ENCODE results near the gene MAOA. TPM values are rescaled to one million over a fixed set of nuclear protein-coding genes. Genes with fewer than 3 reads are reported as not detected.
"Not testable (repeated sequence)": the region's sequence is repeated elsewhere in the genome, so short reads cannot be mapped to it uniquely, and the experiment has no call there.

MAOA gene
- polyA plus RNA-seq, 6 donors from 2014 or later = not detected

GRCh38 chrX:43707812-43708548 is 51.9 kb downstream of the MAOA start:
- ATAC-seq (ENCODE audit: low read depth in 2 of 2) = no peak
- no peaks in the 10 kb centered on the region for H3K4me1 Mint-ChIP-seq
- H3K27me3 Mint-ChIP-seq = peaks cover 0 to 15% (median 12%) of the 10 kb centered on the region in 3 donors

DNA sequence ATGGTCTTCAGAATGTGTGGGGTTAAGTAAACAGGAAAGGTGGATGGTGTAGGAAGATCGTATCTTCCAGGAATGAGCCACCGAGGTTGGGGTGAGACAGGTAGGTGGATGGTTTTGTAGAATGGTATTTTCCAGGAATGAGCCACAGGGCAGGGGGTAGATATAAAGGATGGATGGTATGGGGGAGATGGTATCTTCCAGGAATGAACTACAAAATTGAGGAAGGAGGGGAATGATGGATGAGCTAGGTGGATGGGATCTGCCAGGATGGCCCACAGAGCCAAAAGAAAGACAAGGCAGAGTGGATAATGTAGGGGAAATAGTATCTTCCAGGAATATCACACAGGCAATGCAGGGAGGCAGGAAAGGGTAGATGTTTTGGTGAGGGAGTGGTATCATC is 60.0 kb downstream of the MAOA start:
- no peaks in the 10 kb centered on the region for H3K36me3 Mint-ChIP-seq
- H3K4me1 Mint-ChIP-seq = no peaks in the 10 kb centered on the region
- no peak overlapping the region for H3K27ac Mint-ChIP-seq
- peaks cover 0 to 6% (median 0%) of the 10 kb centered on the region in 7 donors for H3K9me3 Mint-ChIP-seq
- ATAC-seq (ENCODE audit: low read depth in 2 of 2) (no peak), DNase-seq (no peak)
- no peak overlapping the region for H3K4me3 Mint-ChIP-seq
- no peaks in the 10 kb centered on the region for H3K27me3 Mint-ChIP-seq

More at GRCh38 chrX:43707812-43708548, 51.9 kb downstream of the MAOA start:
- DNase-seq = no peak
- no peak overlapping the region for H3K27ac Mint-ChIP-seq
- H3K4me3 Mint-ChIP-seq = no peak overlapping the region
- H3K9me3 Mint-ChIP-seq = peaks cover 0 to 5% (median 0%) of the 10 kb centered on the region in 7 donors
- H3K36me3 Mint-ChIP-seq = no peaks in the 10 kb centered on the region

- Mint-ChIP-seq H3K27me3 (no peaks in the 10 kb centered on the region), H3K36me3 (no peaks in the 10 kb centered on the region), H3K9me3 (peaks cover 0 to 6% (median under 1%) of the 10 kb centered on the region in 7 donors), H3K27ac (no peak overlapping the region), H3K4me3 (no peak overlapping the region), H3K4me1 (no peaks in the 10 kb centered on the region)
- DNase-seq = no peak
- ATAC-seq (ENCODE audit: low read depth in 2 of 2) = no peak
Measured at GRCh38 chrX:43716696-43717095, 60.6 kb downstream of the MAOA start.

DNA sequence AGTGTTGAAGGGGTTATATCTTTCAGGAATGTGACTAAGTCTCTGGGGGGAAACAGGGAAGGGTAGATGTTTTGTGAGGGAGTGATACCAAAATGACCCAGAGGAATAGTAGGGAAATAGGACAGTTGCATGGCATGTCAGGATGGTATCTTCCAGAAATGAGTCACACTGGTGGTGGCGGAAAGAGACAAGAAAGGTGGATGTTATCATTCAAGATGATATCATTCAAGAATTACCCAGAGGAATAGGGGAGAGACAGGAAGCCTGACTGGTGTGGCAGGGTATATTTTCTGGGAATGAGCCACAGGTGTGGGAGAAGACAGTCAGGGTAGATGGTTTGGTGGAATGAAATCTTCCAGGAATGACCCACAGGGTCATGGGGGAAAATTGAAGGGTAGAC is 61.1 kb downstream of the MAOA start:
- no peak for DNase-seq
- Mint-ChIP-seq H3K9me3 (peaks cover 0 to 6% (median 3%) of the 10 kb centered on the region in 7 donors), H3K27me3 (no peaks in the 10 kb centered on the region)

GRCh38 chrX:43718081-43718480 is 62.0 kb downstream of the MAOA start:
- Mint-ChIP-seq H3K27ac (no peak overlapping the region), H3K27me3 (no peaks in the 10 kb centered on the region), H3K36me3 (no peaks in the 10 kb centered on the region), H3K9me3 (peaks cover 0 to 11% (median under 1%) of the 10 kb centered on the region in 7 donors), H3K4me1 (no peaks in the 10 kb centered on the region), H3K4me3 (no peak overlapping the region)
- DNase-seq (no peak), ATAC-seq (ENCODE audit: low read depth in 2 of 2) (no peak)

More for the DNA sequence above, 61.1 kb downstream of the MAOA start:
- no peak for ATAC-seq (ENCODE audit: low read depth in 2 of 2)
- no peaks in the 10 kb centered on the region for H3K36me3 Mint-ChIP-seq
- no peak overlapping the region for H3K4me3 Mint-ChIP-seq
- H3K4me1 Mint-ChIP-seq = no peaks in the 10 kb centered on the region
- no peak overlapping the region for H3K27ac Mint-ChIP-seq

DNA sequence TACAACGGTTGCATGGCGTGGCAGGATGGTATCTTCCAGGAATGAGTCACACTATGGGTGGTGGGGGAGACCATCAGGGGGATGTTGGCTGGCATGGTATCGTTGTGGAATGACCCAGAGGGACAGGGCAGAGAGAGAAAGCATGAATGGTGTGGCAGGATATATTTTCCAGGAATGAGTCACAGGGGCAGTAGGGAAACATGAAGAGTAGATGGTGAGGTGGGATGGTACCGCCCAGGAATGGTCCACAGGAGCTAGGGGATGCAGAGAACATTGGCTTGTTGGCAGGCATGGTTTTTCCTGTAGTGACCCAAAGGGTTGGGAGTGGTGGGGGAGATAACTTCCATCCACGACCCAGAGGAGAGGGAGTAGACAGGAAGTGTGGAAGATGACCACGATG is 62.4 kb downstream of the MAOA start:
- H3K36me3 Mint-ChIP-seq = no peaks in the 10 kb centered on the region
- no peaks in the 10 kb centered on the region for H3K27me3 Mint-ChIP-seq
- H3K4me1 Mint-ChIP-seq = no peaks in the 10 kb centered on the region
- DNase-seq = no peak
- ATAC-seq (ENCODE audit: low read depth in 2 of 2) = no peak
- H3K9me3 Mint-ChIP-seq = peaks cover 0 to 16% (median 5%) of the 10 kb centered on the region in 7 donors
- H3K4me3 Mint-ChIP-seq = no peak overlapping the region
- H3K27ac Mint-ChIP-seq = no peak overlapping the region

- H3K4me1 Mint-ChIP-seq = no peaks in the 10 kb centered on the region
- peaks cover 0 to 18% (median 7%) of the 10 kb centered on the region in 7 donors for H3K9me3 Mint-ChIP-seq
- DNase-seq = no peak
- no peak for ATAC-seq (ENCODE audit: low read depth in 2 of 2)
- no peak overlapping the region for H3K27ac Mint-ChIP-seq
- H3K4me3 Mint-ChIP-seq = no peak overlapping the region
- no peaks in the 10 kb centered on the region for H3K27me3 Mint-ChIP-seq
- H3K36me3 Mint-ChIP-seq = no peaks in the 10 kb centered on the region
Measured at GRCh38 chrX:43718956-43719355, 62.9 kb downstream of the MAOA start.

- ATAC-seq (ENCODE audit: low read depth in 2 of 2) = no peak
- H3K4me3 Mint-ChIP-seq = no peak overlapping the region
- no peaks in the 10 kb centered on the region for H3K36me3 Mint-ChIP-seq
- DNase-seq = no peak
- peaks cover 0 to 2% (median under 1%) of the 10 kb centered on the region in 3 donors for H3K27me3 Mint-ChIP-seq
- no peak overlapping the region for H3K27ac Mint-ChIP-seq
- peaks cover 0 to 18% (median 7%) of the 10 kb centered on the region in 7 donors for H3K9me3 Mint-ChIP-seq
- no peaks in the 10 kb centered on the region for H3K4me1 Mint-ChIP-seq
Measured at GRCh38 chrX:43720082-43720481, 64.0 kb downstream of the MAOA start.

DNA sequence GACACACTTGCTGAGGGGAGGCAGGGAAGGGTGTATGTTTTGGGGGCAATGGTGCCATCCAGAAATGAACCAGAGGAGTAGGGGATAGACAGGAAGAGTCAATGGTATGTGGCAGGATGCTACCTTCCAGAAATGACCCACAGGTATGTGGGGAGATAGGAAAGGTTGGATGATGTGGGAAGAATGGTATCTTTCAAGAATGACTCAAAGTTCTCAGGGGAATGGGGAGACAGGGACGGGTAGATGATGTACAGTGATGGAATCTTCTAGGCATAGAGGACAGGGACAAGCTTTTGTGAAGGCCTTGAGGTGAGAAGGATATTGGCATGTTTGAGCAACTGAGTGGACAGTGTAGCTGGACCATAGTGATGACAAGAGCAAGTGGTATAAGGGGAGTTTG is 64.9 kb downstream of the MAOA start:
- no peaks in the 10 kb centered on the region for H3K36me3 Mint-ChIP-seq
- ATAC-seq (ENCODE audit: low read depth in 2 of 2) (no peak), DNase-seq (no peak)
- no peak overlapping the region for H3K4me3 Mint-ChIP-seq
- peaks cover 0 to 18% (median 7%) of the 10 kb centered on the region in 7 donors for H3K9me3 Mint-ChIP-seq
- H3K27me3 Mint-ChIP-seq = peaks cover 0 to 8% (median 3%) of the 10 kb centered on the region in 3 donors
- no peak overlapping the region for H3K27ac Mint-ChIP-seq
- no peaks in the 10 kb centered on the region for H3K4me1 Mint-ChIP-seq

DNA sequence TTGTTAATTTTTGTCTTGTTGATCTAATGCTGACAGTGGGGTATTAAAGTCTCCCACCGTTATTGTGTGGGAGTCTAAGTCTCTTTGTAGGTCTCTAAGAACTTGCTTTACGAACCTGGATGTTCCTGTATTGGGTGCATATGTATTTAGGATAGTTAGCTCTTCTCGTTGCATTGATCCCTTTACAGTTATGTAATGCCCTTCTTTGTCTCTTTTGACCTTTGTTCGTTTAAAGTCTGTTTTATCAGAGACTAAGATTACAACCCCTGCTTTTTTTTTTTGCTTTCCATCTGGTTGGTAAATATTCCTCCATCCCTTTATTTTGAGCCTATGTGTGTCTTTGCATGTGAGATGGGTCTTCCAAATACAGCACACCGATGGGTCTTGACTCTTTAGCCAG is 69.1 kb downstream of the MAOA start:
- not testable (repeated sequence) for DNase-seq; H3K4me1 Mint-ChIP-seq; H3K36me3 Mint-ChIP-seq; H3K4me3 Mint-ChIP-seq; ATAC-seq (ENCODE audit: low read depth in 2 of 2)
- Mint-ChIP-seq H3K27ac (peak overlapping the region in 1 of 6 donors; percentile 3), H3K9me3 (peaks cover 0 to 23% (median 7%) of the 10 kb centered on the region in 7 donors), H3K27me3 (peaks cover 0 to 31% (median 3%) of the 10 kb centered on the region in 3 donors)

DNA sequence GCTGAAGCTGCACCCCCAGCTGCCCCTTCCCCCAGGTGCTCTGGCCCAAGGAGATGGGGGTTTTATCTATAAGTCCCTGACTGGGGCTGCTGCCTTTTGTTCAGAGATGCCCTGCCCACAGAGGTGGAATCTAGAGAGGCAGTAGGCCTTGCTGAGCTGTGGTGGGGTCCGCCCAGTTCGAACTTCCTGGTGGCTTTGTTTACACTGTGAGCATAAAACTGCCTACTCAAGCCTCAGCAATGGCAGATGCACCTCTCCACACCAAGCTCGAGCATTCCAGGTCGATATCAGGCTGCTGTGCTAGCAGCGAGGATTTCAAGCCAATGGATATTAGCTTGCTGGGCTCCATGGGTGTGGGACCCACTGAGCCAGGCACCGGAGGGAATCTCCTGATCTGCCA is 71.2 kb downstream of the MAOA start:
- not testable (repeated sequence) for H3K36me3 Mint-ChIP-seq; H3K4me1 Mint-ChIP-seq; H3K27ac Mint-ChIP-seq; H3K4me3 Mint-ChIP-seq; DNase-seq; ATAC-seq (ENCODE audit: low read depth in 2 of 2)
- Mint-ChIP-seq H3K27me3 (peaks cover 0 to 45% (median 9%) of the 10 kb centered on the region in 3 donors), H3K9me3 (peaks cover 0 to 17% (median 7%) of the 10 kb centered on the region in 7 donors)

GRCh38 chrX:43728002-43728401 is 71.9 kb downstream of the MAOA start:
- DNase-seq (no peak), ATAC-seq (ENCODE audit: low read depth in 2 of 2) (no peak)
- H3K36me3 Mint-ChIP-seq = no peaks in the 10 kb centered on the region
- H3K4me3 Mint-ChIP-seq = no peak overlapping the region
- H3K9me3 Mint-ChIP-seq = peaks cover 0 to 12% (median 7%) of the 10 kb centered on the region in 7 donors
- H3K27ac Mint-ChIP-seq = no peak overlapping the region
- H3K27me3 Mint-ChIP-seq = peaks cover 0 to 45% (median 9%) of the 10 kb centered on the region in 3 donors
- no peaks in the 10 kb centered on the region for H3K4me1 Mint-ChIP-seq

GRCh38 chrX:43728966-43729365 is 72.9 kb downstream of the MAOA start:
- no peak for ATAC-seq (ENCODE audit: low read depth in 2 of 2)
- no peak overlapping the region for H3K4me3 Mint-ChIP-seq
- H3K27me3 Mint-ChIP-seq = peaks cover 0 to 45% (median 9%) of the 10 kb centered on the region in 3 donors
- H3K27ac Mint-ChIP-seq = no peak overlapping the region
- no peaks in the 10 kb centered on the region for H3K36me3 Mint-ChIP-seq
- no peak for DNase-seq
- no peaks in the 10 kb centered on the region for H3K4me1 Mint-ChIP-seq
- peaks cover 0 to 5% (median 0%) of the 10 kb centered on the region in 7 donors for H3K9me3 Mint-ChIP-seq

DNA sequence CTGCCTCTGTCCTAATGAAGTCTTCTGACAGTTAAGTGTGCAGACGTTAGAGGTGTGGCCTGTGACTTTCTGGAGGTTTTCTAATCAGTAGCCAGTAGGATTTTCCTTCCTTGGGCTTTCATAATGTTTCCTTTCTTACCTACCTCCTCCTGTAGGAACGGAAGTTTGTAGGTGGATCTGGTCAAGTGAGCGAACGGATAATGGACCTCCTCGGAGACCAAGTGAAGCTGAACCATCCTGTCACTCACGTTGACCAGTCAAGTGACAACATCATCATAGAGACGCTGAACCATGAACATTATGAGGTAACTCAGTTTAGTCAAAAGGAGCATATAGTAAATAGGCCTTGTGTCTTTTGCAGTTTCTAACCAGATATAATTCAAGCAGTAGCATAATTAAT is 75.0 kb downstream of the MAOA start:
- Mint-ChIP-seq H3K27me3 (peaks cover 0 to 42% (median 6%) of the 10 kb centered on the region in 3 donors), H3K9me3 (peaks cover 0 to 5% (median 0%) of the 10 kb centered on the region in 7 donors), H3K4me1 (no peaks in the 10 kb centered on the region), H3K27ac (no peak overlapping the region), H3K4me3 (no peak overlapping the region), H3K36me3 (no peaks in the 10 kb centered on the region)
- DNase-seq = no peak
- no peak for ATAC-seq (ENCODE audit: low read depth in 2 of 2)
